ENCODE data around the gene CACNA1S.

CACNA1S gene

GRCh38 chr1:201061049-201061448 is 51.2 kb downstream of the CACNA1S start:
- DNase-seq, result no peak

- DNase-seq, result no peak
These were observed 51.6 kb downstream of the CACNA1S start for GRCh38 chr1:201060586-201060985.

- DNase-seq, result no peak
These were observed 52.2 kb downstream of the CACNA1S start for GRCh38 chr1:201059871-201060555.

- DNase-seq, result no peak
These were observed 52.8 kb downstream of the CACNA1S start for GRCh38 chr1:201059401-201059800.

GRCh38 chr1:201054091-201054543 is 58.1 kb downstream of the CACNA1S start:
- DNase-seq, result no peak

- no peak for DNase-seq
These were observed 58.9 kb downstream of the CACNA1S start for GRCh38 chr1:201053155-201053860.

- DNase-seq, result no peak
These were observed 60.8 kb downstream of the CACNA1S start for GRCh38 chr1:201051399-201051798.

- DNase-seq, result no peak
These were observed 61.5 kb downstream of the CACNA1S start for GRCh38 chr1:201050515-201051277.

- DNase-seq, result no peak
These were observed 62.9 kb downstream of the CACNA1S start for GRCh38 chr1:201049248-201049831.

GRCh38 chr1:201048521-201048920 is 63.7 kb downstream of the CACNA1S start:
- no peak for DNase-seq

GRCh38 chr1:201044119-201044518 is 68.1 kb downstream of the CACNA1S start:
- no peak for DNase-seq

- DNase-seq, result peak; percentile 41 to 83
These were observed 69.3 kb downstream of the CACNA1S start for GRCh38 chr1:201042779-201043461.

- no peak for DNase-seq
These were observed 71.2 kb downstream of the CACNA1S start for GRCh38 chr1:201041011-201041410.

GRCh38 chr1:201039876-201040275 is 72.3 kb downstream of the CACNA1S start:
- DNase-seq, result no peak

- DNase-seq, result no peak
These were observed 72.8 kb downstream of the CACNA1S start for GRCh38 chr1:201039418-201039817.

GRCh38 chr1:201038186-201038876 is 73.9 kb downstream of the CACNA1S start:
- no peak for DNase-seq

GRCh38 chr1:201036188-201036842 is 75.9 kb downstream of the CACNA1S start:
- DNase-seq, result no peak

- no peak for DNase-seq
These were observed 77.6 kb downstream of the CACNA1S start for GRCh38 chr1:201034671-201035070.

- DNase-seq, result no peak
These were observed 79.8 kb downstream of the CACNA1S start for GRCh38 chr1:201032408-201032807.

GRCh38 chr1:201028461-201028889 is 83.8 kb downstream of the CACNA1S start:
- DNase-seq, result peak; percentile 42 to 57

GRCh38 chr1:201026836-201027235 is 85.4 kb downstream of the CACNA1S start:
- no peak for DNase-seq
